WTC11 (cell line): ENCODE data around the gene GATA3.

Experiments used
- ATF2 ChIP-seq: sonication (generic); formaldehyde crosslinking; IDR thresholded peaks from 2 replicates; pipeline ENCODE4 v1.8.1; 2022; ENCODE audit warnings: low read depth, missing genetic modification reagents, borderline replicate concordance
- CREB1 ChIP-seq: sonication (generic); formaldehyde crosslinking; IDR thresholded peaks from 2 replicates; pipeline ENCODE4 v1.8.0; 2023; ENCODE audit warnings: mild to moderate bottlenecking, missing genetic modification reagents
- EMX1 ChIP-seq: fragments of 250-450 bp; sonication (Bioruptor Pico); IDR thresholded peaks from 2 replicates; pipeline ENCODE4 v1.8.0; 2021; ENCODE audit warnings: mild to moderate bottlenecking
- FOXJ3 ChIP-seq: sonication (generic); formaldehyde crosslinking; IDR thresholded peaks from 2 replicates; pipeline ENCODE4 v1.9.0; 2021; ENCODE audit warnings: missing genetic modification reagents, mild to moderate bottlenecking, borderline replicate concordance
- GABPB1 ChIP-seq: sonication (generic); formaldehyde crosslinking; IDR thresholded peaks from 2 replicates; pipeline ENCODE4 v1.8.1; 2023; ENCODE audit warnings: mild to moderate bottlenecking, missing genetic modification reagents
- GTF2I ChIP-seq: fragments of 250-450 bp; sonication (Bioruptor Pico); conservative IDR thresholded peaks from 2 replicates; pipeline ENCODE4 v1.4.0; 2021; ENCODE audit warnings: mild to moderate bottlenecking
- HMGXB4 ChIP-seq: sonication (generic); formaldehyde crosslinking; IDR thresholded peaks from 2 replicates; pipeline ENCODE4 v1.8.1; 2023; ENCODE audit warnings: mild to moderate bottlenecking, moderate library complexity, missing genetic modification reagents
- NFYB ChIP-seq: sonication (generic); formaldehyde crosslinking; conservative IDR thresholded peaks from 2 replicates; pipeline ENCODE4 v1.8.0; 2022; ENCODE audit warnings: low read depth, missing genetic modification reagents
- NR1H2 ChIP-seq: sonication (generic); formaldehyde crosslinking; IDR thresholded peaks from 2 replicates; pipeline ENCODE4 v1.9.0; 2021; ENCODE audit warnings: mild to moderate bottlenecking, moderate library complexity, missing genetic modification reagents
- SMAD4 ChIP-seq: sonication (generic); formaldehyde crosslinking; IDR thresholded peaks from 2 replicates; pipeline ENCODE4 v1.8.0; 2022; ENCODE audit warnings: mild to moderate bottlenecking, missing genetic modification reagents
- ZBTB21 ChIP-seq: sonication (generic); formaldehyde crosslinking; IDR thresholded peaks from 2 replicates; pipeline ENCODE4 v1.8.1; 2023; ENCODE audit warnings: mild to moderate bottlenecking, missing genetic modification reagents, borderline replicate concordance
- ZNF423 ChIP-seq: fragments of 250-450 bp; sonication (Bioruptor Pico); IDR thresholded peaks from 2 replicates; pipeline ENCODE4 v2.1.2; 2022; ENCODE audit warnings: mild to moderate bottlenecking, moderate library complexity
- TF ChIP-seq, protein P1 (sequence below): fragments of 200-600 bp; IDR thresholded peaks from 2 replicates; pipeline ENCODE4 v1.8.0; 2022; ENCODE audit warnings: antibody characterized with exemption

DNA sequence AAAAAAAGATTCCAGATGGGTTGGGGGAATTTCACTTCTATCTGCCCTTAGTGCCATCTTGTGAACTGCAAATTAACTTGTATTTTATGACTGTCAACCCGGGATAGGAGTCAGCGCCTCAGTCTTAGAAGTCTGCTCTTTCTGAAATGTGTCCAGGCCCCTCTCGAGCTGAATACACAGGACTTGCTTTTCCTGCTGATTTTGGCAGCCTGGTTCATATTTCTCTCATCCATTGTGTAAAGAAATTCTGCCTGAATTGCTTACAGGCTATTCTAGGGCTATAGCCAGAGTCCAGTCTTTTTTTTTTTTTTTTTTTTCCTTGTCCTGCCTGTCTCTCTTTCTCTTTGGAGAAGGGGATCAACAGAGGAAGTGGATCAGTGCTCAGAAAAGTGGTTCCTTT, 24.6 kb downstream of the GATA3 start:
- TF ChIP-seq, protein P1, sequence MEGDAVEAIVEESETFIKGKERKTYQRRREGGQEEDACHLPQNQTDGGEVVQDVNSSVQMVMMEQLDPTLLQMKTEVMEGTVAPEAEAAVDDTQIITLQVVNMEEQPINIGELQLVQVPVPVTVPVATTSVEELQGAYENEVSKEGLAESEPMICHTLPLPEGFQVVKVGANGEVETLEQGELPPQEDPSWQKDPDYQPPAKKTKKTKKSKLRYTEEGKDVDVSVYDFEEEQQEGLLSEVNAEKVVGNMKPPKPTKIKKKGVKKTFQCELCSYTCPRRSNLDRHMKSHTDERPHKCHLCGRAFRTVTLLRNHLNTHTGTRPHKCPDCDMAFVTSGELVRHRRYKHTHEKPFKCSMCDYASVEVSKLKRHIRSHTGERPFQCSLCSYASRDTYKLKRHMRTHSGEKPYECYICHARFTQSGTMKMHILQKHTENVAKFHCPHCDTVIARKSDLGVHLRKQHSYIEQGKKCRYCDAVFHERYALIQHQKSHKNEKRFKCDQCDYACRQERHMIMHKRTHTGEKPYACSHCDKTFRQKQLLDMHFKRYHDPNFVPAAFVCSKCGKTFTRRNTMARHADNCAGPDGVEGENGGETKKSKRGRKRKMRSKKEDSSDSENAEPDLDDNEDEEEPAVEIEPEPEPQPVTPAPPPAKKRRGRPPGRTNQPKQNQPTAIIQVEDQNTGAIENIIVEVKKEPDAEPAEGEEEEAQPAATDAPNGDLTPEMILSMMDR: no peak
- no peak for TF ChIP-seq HMGXB4 (CRISPR knock-in tag)
- no peak for TF ChIP-seq FOXJ3 (CRISPR knock-in tag)
- TF ChIP-seq CREB1: no peak
- TF ChIP-seq EMX1 (CRISPR knock-in tag): no peak
- no peak for TF ChIP-seq ZBTB21 (CRISPR knock-in tag)
- no peak for TF ChIP-seq SMAD4 (CRISPR knock-in tag)
- TF ChIP-seq NR1H2 (CRISPR knock-in tag): no peak
- TF ChIP-seq ATF2 (CRISPR knock-in tag): no peak
- no peak for TF ChIP-seq NFYB (CRISPR knock-in tag)
- no peak for TF ChIP-seq GABPB1 (CRISPR knock-in tag)
- no peak for TF ChIP-seq ZNF423
- TF ChIP-seq GTF2I (CRISPR knock-in tag): no peak
